ENCODE results near the gene POLE3.
"Not testable (repeated sequence)": the region's sequence is repeated elsewhere in the genome, so short reads cannot be mapped to it uniquely, and the experiment has no call there.

Gene POLE3

GRCh38 chr9:113409883-113410206 is 630 bp downstream of the POLE3 start:
- WGBS (ENCODE audit: extremely low coverage, insufficient coverage, low lambda C conversion rate) = no CpG with 5 or more reads among the region's 20 CpGs
- peak overlapping the region; percentile 19 for H3K4ac ChIP-seq (ENCODE audit: low read depth, low read length)

GRCh38 chr9:113409481-113409880 is 994 bp downstream of the POLE3 start:
- WGBS (ENCODE audit: extremely low coverage, insufficient coverage, low lambda C conversion rate) = no CpG with 5 or more reads among the region's 10 CpGs
- Histone ChIP-seq H3K79me2 (ENCODE audit: control insufficient read depth, insufficient read depth, low read length) (peaks cover 17% of the 10 kb centered on the region), H3K36me3 (ENCODE audit: control insufficient read depth, insufficient read depth, low read length) (peaks cover 9% of the 10 kb centered on the region), H3K9ac (ENCODE audit: low read length) (peak overlapping the region; percentile 93), H3K79me1 (ENCODE audit: low read length) (peaks cover 7% of the 10 kb centered on the region), H2BK15ac (replicated peaks; ENCODE audit: low read depth) (no peak overlapping the region), H3K4me1 (ENCODE audit: control insufficient read depth, low read depth, low read length) (peaks cover 2% of the 10 kb centered on the region), H3K23ac (ENCODE audit: low read length) (no peak overlapping the region), H2BK5ac (ENCODE audit: low read length) (no peak overlapping the region), H4K5ac (ENCODE audit: low read length) (no peak overlapping the region), H3K18ac (ENCODE audit: low read length) (no peak overlapping the region), H3K4me2 (ENCODE audit: low read length) (peak overlapping the region; percentile 99), H3K27ac (ENCODE audit: low read depth, low read length) (no peak overlapping the region), H3K56ac (ENCODE audit: low read length) (peak overlapping the region; percentile 99), H2AK5ac (ENCODE audit: low read length) (peak overlapping the region; percentile 50), H3K4me3 (ENCODE audit: low read length) (peak overlapping the region; percentile 41), H2BK120ac (ENCODE audit: low read depth, low read length) (no peak overlapping the region), H3K27me3 (ENCODE audit: insufficient read depth, low read length, poor library complexity) (no peaks in the 10 kb centered on the region), H3K4ac (ENCODE audit: low read depth, low read length) (no peak overlapping the region), H4K8ac (ENCODE audit: low read depth, low read length) (no peak overlapping the region)
- DNase-seq = no peak

More at GRCh38 chr9:113409883-113410206, 630 bp downstream of the POLE3 start:
- DNase-seq = no peak
- peaks cover 17% of the 10 kb centered on the region for H3K79me2 ChIP-seq (ENCODE audit: control insufficient read depth, insufficient read depth, low read length)
- H3K56ac ChIP-seq (ENCODE audit: low read length) = peak overlapping the region; percentile 99
- peak overlapping the region; percentile 41 for H3K4me3 ChIP-seq (ENCODE audit: low read length)
- H3K27me3 ChIP-seq (ENCODE audit: insufficient read depth, low read length, poor library complexity) = no peaks in the 10 kb centered on the region
- H2BK5ac ChIP-seq (ENCODE audit: low read length) = peak overlapping the region; percentile 23
- H4K5ac ChIP-seq (ENCODE audit: low read length) = no peak overlapping the region
- H3K27ac ChIP-seq (ENCODE audit: low read depth, low read length) = peak overlapping the region; percentile 91
- H4K8ac ChIP-seq (ENCODE audit: low read depth, low read length) = no peak overlapping the region
- no peak overlapping the region for H2AK5ac ChIP-seq (ENCODE audit: low read length)
- H2BK15ac ChIP-seq (replicated peaks; ENCODE audit: low read depth) = no peak overlapping the region
- H3K79me1 ChIP-seq (ENCODE audit: low read length) = peaks cover 7% of the 10 kb centered on the region
- H3K4me2 ChIP-seq (ENCODE audit: low read length) = peak overlapping the region; percentile 99
- peaks cover 2% of the 10 kb centered on the region for H3K4me1 ChIP-seq (ENCODE audit: control insufficient read depth, low read depth, low read length)
- H3K36me3 ChIP-seq (ENCODE audit: control insufficient read depth, insufficient read depth, low read length) = peaks cover 9% of the 10 kb centered on the region
- no peak overlapping the region for H2BK120ac ChIP-seq (ENCODE audit: low read depth, low read length)
- peak overlapping the region; percentile 93 for H3K9ac ChIP-seq (ENCODE audit: low read length)
- peak overlapping the region; percentile 3 for H3K18ac ChIP-seq (ENCODE audit: low read length)
- H3K23ac ChIP-seq (ENCODE audit: low read length) = peak overlapping the region; percentile 91

DNA sequence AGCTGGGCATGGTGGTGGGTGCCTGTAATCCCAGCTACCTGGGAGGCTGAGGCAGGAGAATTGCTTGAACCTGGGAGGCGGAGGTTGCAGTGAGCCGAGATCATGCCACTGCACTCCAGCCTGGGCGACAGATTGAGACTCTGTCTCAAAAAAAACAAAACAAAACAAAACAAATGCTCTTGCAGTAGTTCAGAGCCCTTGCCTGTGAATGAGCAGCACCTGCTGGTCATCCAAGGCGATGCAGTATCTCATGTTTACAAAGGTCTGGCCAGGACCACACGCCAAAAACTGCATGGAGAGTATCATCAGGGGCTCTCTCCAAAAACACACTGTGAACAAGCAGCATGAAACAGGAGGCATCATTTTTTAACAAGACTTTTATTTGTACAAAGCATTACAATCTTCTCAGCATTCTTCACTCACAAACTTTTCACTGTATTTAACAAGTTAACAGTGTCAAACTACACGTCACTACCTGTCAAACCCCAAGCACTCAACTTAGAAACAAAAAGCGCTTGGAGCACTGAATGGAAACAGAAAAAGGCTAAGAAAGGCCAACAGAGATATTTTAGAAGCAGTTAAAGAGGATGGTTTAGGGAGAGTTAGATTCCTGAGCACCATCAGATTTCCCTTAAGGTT is 3.5 kb downstream of the POLE3 start:
- not testable (repeated sequence) for H3K56ac ChIP-seq (ENCODE audit: low read length); H2BK15ac ChIP-seq (replicated peaks; ENCODE audit: low read depth); H3K23ac ChIP-seq (ENCODE audit: low read length); H3K4me1 ChIP-seq (ENCODE audit: control insufficient read depth, low read depth, low read length); H3K18ac ChIP-seq (ENCODE audit: low read length); H2BK120ac ChIP-seq (ENCODE audit: low read depth, low read length); H3K79me1 ChIP-seq (ENCODE audit: low read length); H2BK5ac ChIP-seq (ENCODE audit: low read length); H3K4me2 ChIP-seq (ENCODE audit: low read length); H3K27ac ChIP-seq (ENCODE audit: low read depth, low read length); H2AK5ac ChIP-seq (ENCODE audit: low read length); H3K4ac ChIP-seq (ENCODE audit: low read depth, low read length); H3K27me3 ChIP-seq (ENCODE audit: insufficient read depth, low read length, poor library complexity); H3K4me3 ChIP-seq (ENCODE audit: low read length); H3K36me3 ChIP-seq (ENCODE audit: control insufficient read depth, insufficient read depth, low read length); H4K5ac ChIP-seq (ENCODE audit: low read length); H4K8ac ChIP-seq (ENCODE audit: low read depth, low read length); H3K9ac ChIP-seq (ENCODE audit: low read length)
- DNase-seq = peak; percentile 82
- WGBS (ENCODE audit: extremely low coverage, insufficient coverage, low lambda C conversion rate) = no CpG with 5 or more reads among the region's 7 CpGs
- peaks cover 17% of the 10 kb centered on the region for H3K79me2 ChIP-seq (ENCODE audit: control insufficient read depth, insufficient read depth, low read length)

DNA sequence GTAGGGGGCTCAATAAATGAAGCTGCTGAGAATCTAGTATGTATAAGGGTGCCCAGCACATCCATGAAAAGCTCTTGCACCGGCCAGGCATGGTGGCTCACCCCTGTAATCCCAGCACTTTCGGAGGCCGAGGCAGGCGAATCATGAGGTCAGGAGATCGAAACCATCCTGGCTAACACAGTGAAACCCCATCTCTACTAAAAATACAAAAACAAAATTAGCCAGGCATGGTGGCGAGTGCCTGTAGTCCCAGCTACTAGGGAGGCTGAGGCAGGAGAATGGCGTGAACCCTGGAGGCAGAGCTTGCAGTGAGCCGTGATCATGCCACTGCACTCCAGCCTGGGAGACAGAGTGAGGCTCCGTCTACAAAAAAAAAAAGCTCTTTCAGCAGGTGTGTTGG is 4.1 kb downstream of the POLE3 start:
- peaks cover 17% of the 10 kb centered on the region for H3K79me2 ChIP-seq (ENCODE audit: control insufficient read depth, insufficient read depth, low read length)
- H3K4me3 ChIP-seq (ENCODE audit: low read length); H3K56ac ChIP-seq (ENCODE audit: low read length); H4K5ac ChIP-seq (ENCODE audit: low read length); H3K18ac ChIP-seq (ENCODE audit: low read length); H2BK120ac ChIP-seq (ENCODE audit: low read depth, low read length); DNase-seq; H3K4ac ChIP-seq (ENCODE audit: low read depth, low read length); H3K27ac ChIP-seq (ENCODE audit: low read depth, low read length); H3K4me2 ChIP-seq (ENCODE audit: low read length); H3K4me1 ChIP-seq (ENCODE audit: control insufficient read depth, low read depth, low read length); H2BK15ac ChIP-seq (replicated peaks; ENCODE audit: low read depth); H3K79me1 ChIP-seq (ENCODE audit: low read length); H3K9ac ChIP-seq (ENCODE audit: low read length); H2BK5ac ChIP-seq (ENCODE audit: low read length); H2AK5ac ChIP-seq (ENCODE audit: low read length); H3K36me3 ChIP-seq (ENCODE audit: control insufficient read depth, insufficient read depth, low read length); H3K27me3 ChIP-seq (ENCODE audit: insufficient read depth, low read length, poor library complexity); H3K23ac ChIP-seq (ENCODE audit: low read length); H4K8ac ChIP-seq (ENCODE audit: low read depth, low read length): not testable (repeated sequence)
- no CpG with 5 or more reads among the region's 9 CpGs for WGBS (ENCODE audit: extremely low coverage, insufficient coverage, low lambda C conversion rate)

- H3K27me3 ChIP-seq (ENCODE audit: insufficient read depth, low read length, poor library complexity) = no peaks in the 10 kb centered on the region
- no peak overlapping the region for H3K18ac ChIP-seq (ENCODE audit: low read length)
- no peak overlapping the region for H4K5ac ChIP-seq (ENCODE audit: low read length)
- H3K4ac ChIP-seq (ENCODE audit: low read depth, low read length) = no peak overlapping the region
- DNase-seq = no peak
- no peak overlapping the region for H2BK5ac ChIP-seq (ENCODE audit: low read length)
- WGBS (ENCODE audit: extremely low coverage, insufficient coverage, low lambda C conversion rate) = no CpG with 5 or more reads among the region's 2 CpGs
- no peak overlapping the region for H4K8ac ChIP-seq (ENCODE audit: low read depth, low read length)
- no peak overlapping the region for H3K56ac ChIP-seq (ENCODE audit: low read length)
- H3K9ac ChIP-seq (ENCODE audit: low read length) = no peak overlapping the region
- H2BK120ac ChIP-seq (ENCODE audit: low read depth, low read length) = no peak overlapping the region
- no peak overlapping the region for H3K4me3 ChIP-seq (ENCODE audit: low read length)
- no peak overlapping the region for H3K27ac ChIP-seq (ENCODE audit: low read depth, low read length)
- peaks cover 4% of the 10 kb centered on the region for H3K79me1 ChIP-seq (ENCODE audit: low read length)
- H3K79me2 ChIP-seq (ENCODE audit: control insufficient read depth, insufficient read depth, low read length) = peaks cover 6% of the 10 kb centered on the region
- no peaks in the 10 kb centered on the region for H3K4me1 ChIP-seq (ENCODE audit: control insufficient read depth, low read depth, low read length)
- H3K23ac ChIP-seq (ENCODE audit: low read length) = no peak overlapping the region
- H3K36me3 ChIP-seq (ENCODE audit: control insufficient read depth, insufficient read depth, low read length) = peaks cover 8% of the 10 kb centered on the region
- no peak overlapping the region for H3K4me2 ChIP-seq (ENCODE audit: low read length)
- H2BK15ac ChIP-seq (replicated peaks; ENCODE audit: low read depth) = no peak overlapping the region
- no peak overlapping the region for H2AK5ac ChIP-seq (ENCODE audit: low read length)
Observed at GRCh38 chr9:113403646-113404045, 6.8 kb downstream of the POLE3 start.
